ENCODE measurements around the gene BAZ2A.
"Not testable (repeated sequence)": the region's sequence is repeated elsewhere in the genome, so short reads cannot be mapped to it uniquely, and the experiment has no call there.

Gene BAZ2A

GRCh38 chr12:56593909-56594621 lies 36.1 kb downstream of the BAZ2A start:
- DNase-seq = peak; percentile 98

GRCh38 chr12:56591961-56592360 lies 38.2 kb downstream of the BAZ2A start:
- no peak for DNase-seq

- DNase-seq = no peak
These were observed 39.0 kb downstream of the BAZ2A start for GRCh38 chr12:56591126-56591525.

- DNase-seq = peak; percentile 78
These were observed 39.8 kb downstream of the BAZ2A start for GRCh38 chr12:56590237-56590830.

GRCh38 chr12:56589783-56590182 lies 40.3 kb downstream of the BAZ2A start:
- DNase-seq = no peak

- no peak for DNase-seq
These were observed 45.0 kb downstream of the BAZ2A start for GRCh38 chr12:56585098-56585497.

- DNase-seq = peak; percentile 72
These were observed 48.5 kb downstream of the BAZ2A start for GRCh38 chr12:56581418-56582145.

- no peak for DNase-seq
These were observed 51.1 kb downstream of the BAZ2A start for GRCh38 chr12:56578983-56579546.

- DNase-seq = not testable (repeated sequence)
These were observed 52.9 kb downstream of the BAZ2A start for GRCh38 chr12:56577248-56577647.

- DNase-seq = no peak
These were observed 55.9 kb downstream of the BAZ2A start for GRCh38 chr12:56574210-56574609.

GRCh38 chr12:56572288-56572687 lies 57.8 kb downstream of the BAZ2A start:
- DNase-seq = no peak

- peak; percentile 96 for DNase-seq
These were observed 59.0 kb downstream of the BAZ2A start for GRCh38 chr12:56571121-56571520.

GRCh38 chr12:56568146-56568545 lies 62.0 kb downstream of the BAZ2A start:
- DNase-seq = no peak

- peak; percentile 78 for DNase-seq
These were observed 64.5 kb downstream of the BAZ2A start for GRCh38 chr12:56565510-56566101.

- no peak for DNase-seq
These were observed 79.1 kb downstream of the BAZ2A start for GRCh38 chr12:56551070-56551469.

- DNase-seq = no peak
These were observed 83.4 kb downstream of the BAZ2A start for GRCh38 chr12:56546680-56547079.
